ENCODE data around the gene KRTAP5-2. TPM values are rescaled to one million over a fixed set of nuclear protein-coding genes. Genes with fewer than 3 reads are reported as not detected.

Gene KRTAP5-2
- total and polyA plus RNA-seq, 9 of the 15 experiments (the other 6 are each of a cell fraction or from before 2014, with no cell fraction given) = not detected

DNA sequence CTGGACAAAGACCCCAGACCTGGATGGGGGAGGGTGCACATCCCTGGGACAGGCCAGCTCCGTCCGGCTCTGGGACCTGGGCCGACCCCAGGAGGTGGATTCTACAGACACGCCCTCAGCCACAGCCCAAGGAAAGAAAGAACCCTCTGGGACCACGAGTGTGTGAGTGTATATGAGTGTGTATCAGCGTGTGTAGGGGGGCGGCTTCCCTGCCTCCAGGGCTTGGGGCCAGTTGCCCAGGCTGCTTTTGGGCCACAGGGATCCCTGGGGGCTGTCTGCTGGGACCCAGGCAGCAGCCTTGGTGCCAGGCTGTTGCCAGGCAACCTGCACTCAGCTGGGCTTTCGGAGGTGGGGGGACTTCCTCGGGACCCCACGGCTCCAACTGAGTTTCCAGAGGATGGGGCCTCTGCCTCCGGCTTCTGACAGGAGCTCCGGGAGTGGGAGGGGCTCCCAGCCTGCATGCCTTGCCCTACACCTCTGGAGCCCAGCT lies 34.9 kb downstream of the KRTAP5-2 start (continued):
- TF ChIP-seq, protein P1, sequence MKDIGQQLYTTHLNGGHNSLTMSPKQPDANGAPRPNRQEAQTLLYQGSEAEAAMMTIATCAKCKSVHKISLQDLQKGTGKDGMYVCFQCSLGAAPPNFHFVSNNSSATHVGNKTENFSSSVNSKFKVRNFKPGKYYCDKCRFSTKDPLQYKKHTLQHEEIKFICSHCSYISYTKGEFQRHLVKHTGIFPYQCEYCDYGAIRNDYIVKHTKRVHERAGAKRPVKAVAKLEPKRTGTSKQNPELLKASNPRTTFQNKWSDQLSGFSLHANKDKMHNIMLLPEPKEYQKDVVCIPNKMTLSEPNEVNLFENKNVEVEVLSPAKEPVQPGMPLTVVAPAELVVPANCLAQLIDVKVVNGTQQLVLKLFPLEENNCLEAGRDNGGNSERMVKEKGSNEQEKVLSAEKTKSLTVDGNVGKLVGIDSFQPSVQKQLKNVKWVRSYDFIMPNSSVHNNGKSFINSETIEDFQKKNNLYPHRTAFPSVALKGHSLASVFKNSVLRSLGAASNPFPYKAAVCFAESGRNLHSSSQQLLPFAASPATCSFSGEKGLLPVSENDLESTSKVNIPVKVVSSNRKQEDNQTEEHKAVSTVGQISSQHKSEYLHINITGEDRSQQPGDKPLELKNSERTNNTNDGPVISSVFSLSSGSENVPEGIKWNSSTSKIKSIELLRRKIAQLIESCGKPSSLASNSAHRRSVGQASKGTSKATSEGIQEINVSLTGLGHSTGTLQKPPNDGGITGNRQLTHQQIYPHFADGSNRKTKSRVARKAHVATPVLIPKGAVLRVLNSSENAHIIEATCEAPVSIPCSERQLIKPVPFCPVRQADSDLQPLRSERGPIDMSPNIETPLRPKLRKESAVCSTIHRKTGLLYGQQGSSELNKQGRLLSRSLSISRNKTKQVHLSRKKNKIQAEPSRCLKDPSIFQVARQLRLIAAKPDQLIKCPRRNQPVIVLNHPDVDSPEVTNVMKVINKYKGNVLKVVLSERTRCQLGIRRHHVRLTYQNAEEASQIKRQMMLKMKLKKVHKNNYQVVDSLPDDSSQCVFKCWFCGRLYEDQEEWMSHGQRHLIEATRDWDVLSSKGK (CRISPR knock-in tag; IDR thresholded peaks at IDR 0.05) = no peak
- TF ChIP-seq ZNF184 (CRISPR knock-in tag; IDR thresholded peaks at IDR 0.05) (no peak), ETV6 (IDR thresholded peaks at IDR 0.05; ENCODE audit: borderline replicate concordance in 1 of 2, low read depth in 2 of 2, low read length in 1 of 2) (no peak), ETV6 (CRISPR knock-in tag; IDR thresholded peaks at IDR 0.05; ENCODE audit: borderline replicate concordance) (no peak), ETV1 (tag; conservative IDR thresholded peaks at IDR 0.05; ENCODE audit: low read depth) (no peak), SAFB (IDR thresholded peaks at IDR 0.05; ENCODE audit: borderline replicate concordance, low read depth, low read length) (no peak), YY1 (IDR thresholded peaks at IDR 0.05; ENCODE audit: borderline replicate concordance in 1 of 3, control insufficient read depth in 1 of 3, extremely low read depth in 1 of 3, insufficient read depth in 3 of 3, insufficient read length in 1 of 3, insufficient replicate concordance in 2 of 3, low read depth in 1 of 3, low read length in 2 of 3) (no peak), FOXK1 (CRISPR knock-in tag; IDR thresholded peaks at IDR 0.05; ENCODE audit: borderline replicate concordance) (no peak), TAF1 (IDR thresholded peaks at IDR 0.05; ENCODE audit: control insufficient read depth, extremely low read depth, insufficient read depth, low read length, severe bottlenecking) (no peak), PML (IDR thresholded peaks at IDR 0.05; ENCODE audit: low read length) (no peak)
- TF ChIP-seq, protein P2, sequence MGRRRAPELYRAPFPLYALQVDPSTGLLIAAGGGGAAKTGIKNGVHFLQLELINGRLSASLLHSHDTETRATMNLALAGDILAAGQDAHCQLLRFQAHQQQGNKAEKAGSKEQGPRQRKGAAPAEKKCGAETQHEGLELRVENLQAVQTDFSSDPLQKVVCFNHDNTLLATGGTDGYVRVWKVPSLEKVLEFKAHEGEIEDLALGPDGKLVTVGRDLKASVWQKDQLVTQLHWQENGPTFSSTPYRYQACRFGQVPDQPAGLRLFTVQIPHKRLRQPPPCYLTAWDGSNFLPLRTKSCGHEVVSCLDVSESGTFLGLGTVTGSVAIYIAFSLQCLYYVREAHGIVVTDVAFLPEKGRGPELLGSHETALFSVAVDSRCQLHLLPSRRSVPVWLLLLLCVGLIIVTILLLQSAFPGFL (CRISPR knock-in tag; IDR thresholded peaks at IDR 0.05) = no peak
- TF ChIP-seq, protein P3, sequence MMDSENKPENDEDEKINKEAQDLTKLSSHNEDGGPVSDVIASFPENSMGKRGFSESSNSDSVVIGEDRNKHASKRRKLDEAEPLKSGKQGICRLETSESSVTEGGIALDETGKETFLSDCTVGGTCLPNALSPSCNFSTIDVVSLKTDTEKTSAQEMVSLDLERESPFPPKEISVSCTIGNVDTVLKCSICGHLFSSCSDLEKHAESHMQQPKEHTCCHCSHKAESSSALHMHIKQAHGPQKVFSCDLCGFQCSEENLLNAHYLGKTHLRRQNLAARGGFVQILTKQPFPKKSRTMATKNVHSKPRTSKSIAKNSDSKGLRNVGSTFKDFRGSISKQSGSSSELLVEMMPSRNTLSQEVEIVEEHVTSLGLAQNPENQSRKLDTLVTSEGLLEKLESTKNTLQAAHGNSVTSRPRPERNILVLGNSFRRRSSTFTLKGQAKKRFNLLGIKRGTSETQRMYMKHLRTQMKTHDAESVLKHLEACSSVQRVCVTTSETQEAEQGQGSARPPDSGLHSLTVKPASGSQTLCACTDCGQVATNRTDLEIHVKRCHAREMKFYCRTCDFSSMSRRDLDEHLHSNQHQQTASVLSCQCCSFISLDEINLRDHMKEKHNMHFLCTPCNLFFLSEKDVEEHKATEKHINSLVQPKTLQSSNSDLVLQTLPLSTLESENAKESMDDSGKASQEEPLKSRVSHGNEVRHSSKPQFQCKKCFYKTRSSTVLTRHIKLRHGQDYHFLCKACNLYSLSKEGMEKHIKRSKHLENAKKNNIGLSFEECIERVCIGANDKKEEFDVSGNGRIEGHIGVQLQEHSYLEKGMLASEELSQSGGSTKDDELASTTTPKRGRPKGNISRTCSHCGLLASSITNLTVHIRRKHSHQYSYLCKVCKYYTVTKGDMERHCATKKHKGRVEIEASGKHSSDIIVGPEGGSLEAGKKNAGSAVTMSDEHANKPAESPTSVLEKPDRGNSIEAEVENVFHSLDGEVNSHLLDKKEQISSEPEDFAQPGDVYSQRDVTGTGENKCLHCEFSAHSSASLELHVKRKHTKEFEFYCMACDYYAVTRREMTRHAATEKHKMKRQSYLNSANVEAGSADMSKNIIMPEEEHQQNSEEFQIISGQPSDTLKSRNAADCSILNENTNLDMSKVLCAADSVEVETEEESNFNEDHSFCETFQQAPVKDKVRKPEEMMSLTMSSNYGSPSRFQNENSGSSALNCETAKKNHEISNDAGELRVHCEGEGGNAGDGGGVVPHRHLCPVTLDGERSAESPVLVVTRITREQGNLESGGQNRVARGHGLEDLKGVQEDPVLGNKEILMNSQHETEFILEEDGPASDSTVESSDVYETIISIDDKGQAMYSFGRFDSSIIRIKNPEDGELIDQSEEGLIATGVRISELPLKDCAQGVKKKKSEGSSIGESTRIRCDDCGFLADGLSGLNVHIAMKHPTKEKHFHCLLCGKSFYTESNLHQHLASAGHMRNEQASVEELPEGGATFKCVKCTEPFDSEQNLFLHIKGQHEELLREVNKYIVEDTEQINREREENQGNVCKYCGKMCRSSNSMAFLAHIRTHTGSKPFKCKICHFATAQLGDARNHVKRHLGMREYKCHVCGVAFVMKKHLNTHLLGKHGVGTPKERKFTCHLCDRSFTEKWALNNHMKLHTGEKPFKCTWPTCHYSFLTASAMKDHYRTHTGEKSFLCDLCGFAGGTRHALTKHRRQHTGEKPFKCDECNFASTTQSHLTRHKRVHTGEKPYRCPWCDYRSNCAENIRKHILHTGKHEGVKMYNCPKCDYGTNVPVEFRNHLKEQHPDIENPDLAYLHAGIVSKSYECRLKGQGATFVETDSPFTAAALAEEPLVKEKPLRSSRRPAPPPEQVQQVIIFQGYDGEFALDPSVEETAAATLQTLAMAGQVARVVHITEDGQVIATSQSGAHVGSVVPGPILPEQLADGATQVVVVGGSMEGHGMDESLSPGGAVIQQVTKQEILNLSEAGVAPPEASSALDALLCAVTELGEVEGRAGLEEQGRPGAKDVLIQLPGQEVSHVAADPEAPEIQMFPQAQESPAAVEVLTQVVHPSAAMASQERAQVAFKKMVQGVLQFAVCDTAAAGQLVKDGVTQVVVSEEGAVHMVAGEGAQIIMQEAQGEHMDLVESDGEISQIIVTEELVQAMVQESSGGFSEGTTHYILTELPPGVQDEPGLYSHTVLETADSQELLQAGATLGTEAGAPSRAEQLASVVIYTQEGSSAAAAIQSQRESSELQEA (IDR thresholded peaks at IDR 0.05; ENCODE audit: low read depth) = no peak

All from K562 (cell line).